Activated CD8-positive, alpha-beta memory T cell treated with anti-CD3 and anti-CD28 coated beads, Interleukin-2, amount 50 U/mL, for 24 hours (primary cell): ENCODE measurements around the gene TEDC1.

Experiments used
- DNase-seq: peaks from one replicate; pipeline ENCODE4 v3.0.0-alpha.2; 2020; ENCODE audit errors: extremely low read depth

The TEDC1 gene

GRCh38 chr14:105525326-105525725, 34.3 kb downstream of the TEDC1 start:
- no peak for DNase-seq

- DNase-seq = no peak
These were observed 35.1 kb downstream of the TEDC1 start, which contains the start of gene TMEM121 for GRCh38 chr14:105525861-105526775. TMEM121 (plus strand) TSS chr14:105526583; CDS start chr14:105528835, 2,252 bp downstream.

DNA sequence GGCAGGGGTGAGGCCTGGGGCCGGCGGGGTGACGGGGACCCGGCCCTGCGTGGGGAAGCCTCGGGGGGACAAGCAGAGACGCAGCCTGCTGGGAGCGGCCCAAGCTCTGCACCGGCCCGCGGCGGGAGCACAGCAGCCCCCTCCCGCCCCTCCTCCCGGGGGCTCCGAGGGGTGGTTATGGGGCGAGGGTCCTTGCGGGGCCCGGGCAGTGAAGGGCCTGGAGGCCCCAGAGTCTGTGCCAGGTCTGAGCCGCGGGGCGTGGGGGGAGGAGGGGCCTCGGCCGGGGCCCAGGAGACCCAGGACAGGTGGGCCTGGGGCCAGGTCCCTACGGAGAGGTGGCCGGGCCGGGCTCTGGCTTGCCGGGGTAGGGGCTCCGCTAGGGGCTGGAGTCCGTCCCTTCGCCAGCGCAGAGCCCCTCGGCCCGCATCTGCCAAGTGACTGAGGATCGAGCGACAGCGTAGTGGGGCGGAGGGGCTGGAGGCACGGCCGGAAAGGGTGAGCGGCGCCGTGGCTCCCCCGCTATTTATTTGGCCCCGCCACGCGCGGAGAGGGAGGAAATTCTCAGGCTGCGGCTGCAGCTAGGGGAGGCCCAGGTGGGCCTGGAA, 35.8 kb downstream of the TEDC1 start:
- no peak for DNase-seq

- no peak for DNase-seq
These were observed 36.4 kb downstream of the TEDC1 start for GRCh38 chr14:105527381-105527825.

GRCh38 chr14:105527826-105528585, 37.0 kb downstream of the TEDC1 start:
- DNase-seq = peak; percentile 46

DNA sequence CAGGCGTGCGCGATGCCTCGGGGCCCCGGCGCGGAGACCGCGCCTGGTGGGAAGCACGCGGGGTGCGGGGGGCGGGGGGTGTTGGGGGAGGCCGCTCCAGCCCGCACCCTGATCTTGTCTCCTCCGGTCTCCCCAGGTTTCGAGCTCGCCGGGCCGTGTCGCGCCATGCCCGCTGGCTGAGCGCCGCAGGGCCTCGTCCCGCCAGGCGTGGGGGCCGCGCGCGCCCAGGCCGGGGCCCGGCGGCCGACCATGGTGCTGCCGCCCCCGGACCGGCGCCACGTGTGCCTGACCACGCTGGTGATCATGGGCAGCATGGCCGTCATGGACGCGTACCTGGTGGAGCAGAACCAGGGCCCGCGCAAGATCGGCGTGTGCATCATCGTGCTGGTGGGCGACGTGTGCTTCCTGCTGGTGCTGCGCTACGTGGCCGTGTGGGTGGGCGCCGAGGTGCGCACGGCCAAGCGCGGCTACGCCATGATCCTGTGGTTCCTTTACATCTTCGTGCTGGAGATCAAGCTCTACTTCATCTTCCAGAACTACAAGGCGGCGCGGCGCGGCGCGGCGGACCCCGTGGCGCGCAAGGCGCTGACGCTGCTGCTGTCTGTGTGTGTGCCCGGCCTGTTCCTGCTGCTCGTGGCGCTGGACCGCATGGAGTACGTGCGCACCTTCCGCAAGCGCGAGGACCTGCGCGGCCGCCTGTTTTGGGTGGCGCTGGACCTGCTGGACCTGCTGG, 37.7 kb downstream of the TEDC1 start:
- peak; percentile 32 for DNase-seq

GRCh38 chr14:105529319-105529568, 38.2 kb downstream of the TEDC1 start:
- DNase-seq = no peak

GRCh38 chr14:105529569-105530284, 38.7 kb downstream of the TEDC1 start:
- no peak for DNase-seq

GRCh38 chr14:105530285-105531087, 39.4 kb downstream of the TEDC1 start:
- no peak for DNase-seq

- no peak for DNase-seq
These were observed 40.2 kb downstream of the TEDC1 start for GRCh38 chr14:105531088-105531893.

- no peak for DNase-seq
These were observed 41.0 kb downstream of the TEDC1 start for GRCh38 chr14:105531894-105532623.

DNA sequence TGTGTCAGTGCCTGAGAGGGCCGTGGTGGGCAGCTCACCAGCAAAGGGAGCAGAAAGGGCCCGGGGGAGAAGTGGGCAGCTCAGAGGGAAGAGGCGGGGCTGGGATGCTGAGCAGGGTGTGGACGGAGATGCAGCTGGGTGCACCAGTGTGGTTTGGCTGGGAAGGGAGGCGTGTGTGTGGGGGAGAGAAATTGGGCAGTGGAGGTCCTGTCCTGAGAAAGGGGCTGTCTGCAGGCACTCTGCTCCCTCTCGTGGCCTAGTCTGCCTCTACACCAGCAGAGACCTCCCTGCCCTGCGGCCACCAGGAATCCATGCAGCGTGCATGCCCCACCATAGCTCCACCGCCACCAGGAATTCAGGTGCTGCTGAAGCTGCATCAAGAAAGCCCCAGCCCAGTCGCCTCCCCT, 41.7 kb downstream of the TEDC1 start:
- no peak for DNase-seq

DNA sequence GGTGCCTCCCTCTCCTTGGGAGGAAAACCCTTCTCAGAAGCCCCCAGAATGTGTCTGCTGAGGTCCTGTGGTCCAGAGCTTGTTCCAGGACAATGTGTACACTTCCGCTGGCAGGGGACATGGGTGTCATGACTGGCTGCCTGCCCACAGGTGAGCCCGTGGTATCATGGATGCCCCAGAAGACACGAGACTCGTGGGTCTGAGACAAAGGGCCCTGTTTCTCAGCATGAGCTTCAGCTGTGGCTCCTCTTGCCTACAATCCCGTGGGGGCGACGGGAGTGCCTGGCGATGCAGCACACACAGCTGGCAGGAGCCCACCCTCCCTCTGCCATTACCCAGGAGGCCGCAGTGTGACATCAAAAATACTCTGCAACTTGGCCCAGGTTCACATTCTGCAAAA, 42.3 kb downstream of the TEDC1 start:
- no peak for DNase-seq

- DNase-seq = no peak
These were observed 42.9 kb downstream of the TEDC1 start for GRCh38 chr14:105533811-105534498.

GRCh38 chr14:105534586-105534985, 43.5 kb downstream of the TEDC1 start:
- DNase-seq = no peak

DNA sequence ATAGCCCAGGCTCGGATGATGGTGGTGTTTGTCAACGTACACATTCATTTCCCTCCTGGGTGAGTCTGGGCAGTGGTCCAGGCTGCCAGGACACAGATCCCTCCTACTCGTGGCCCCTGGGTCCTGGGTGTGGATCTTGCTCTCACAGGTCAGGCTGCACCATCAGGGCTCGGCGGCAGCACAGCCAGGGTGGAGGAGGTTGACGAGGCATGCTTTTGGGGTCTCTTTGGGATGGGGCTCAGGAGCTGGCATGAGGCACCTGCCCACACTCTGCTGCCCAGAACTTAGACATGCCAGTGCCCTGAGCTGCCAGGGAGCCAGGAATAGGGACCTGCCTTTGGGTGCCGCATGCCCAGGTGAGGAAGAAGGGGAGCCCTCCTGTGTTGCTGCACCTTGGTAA, 45.0 kb downstream of the TEDC1 start:
- DNase-seq = no peak

DNA sequence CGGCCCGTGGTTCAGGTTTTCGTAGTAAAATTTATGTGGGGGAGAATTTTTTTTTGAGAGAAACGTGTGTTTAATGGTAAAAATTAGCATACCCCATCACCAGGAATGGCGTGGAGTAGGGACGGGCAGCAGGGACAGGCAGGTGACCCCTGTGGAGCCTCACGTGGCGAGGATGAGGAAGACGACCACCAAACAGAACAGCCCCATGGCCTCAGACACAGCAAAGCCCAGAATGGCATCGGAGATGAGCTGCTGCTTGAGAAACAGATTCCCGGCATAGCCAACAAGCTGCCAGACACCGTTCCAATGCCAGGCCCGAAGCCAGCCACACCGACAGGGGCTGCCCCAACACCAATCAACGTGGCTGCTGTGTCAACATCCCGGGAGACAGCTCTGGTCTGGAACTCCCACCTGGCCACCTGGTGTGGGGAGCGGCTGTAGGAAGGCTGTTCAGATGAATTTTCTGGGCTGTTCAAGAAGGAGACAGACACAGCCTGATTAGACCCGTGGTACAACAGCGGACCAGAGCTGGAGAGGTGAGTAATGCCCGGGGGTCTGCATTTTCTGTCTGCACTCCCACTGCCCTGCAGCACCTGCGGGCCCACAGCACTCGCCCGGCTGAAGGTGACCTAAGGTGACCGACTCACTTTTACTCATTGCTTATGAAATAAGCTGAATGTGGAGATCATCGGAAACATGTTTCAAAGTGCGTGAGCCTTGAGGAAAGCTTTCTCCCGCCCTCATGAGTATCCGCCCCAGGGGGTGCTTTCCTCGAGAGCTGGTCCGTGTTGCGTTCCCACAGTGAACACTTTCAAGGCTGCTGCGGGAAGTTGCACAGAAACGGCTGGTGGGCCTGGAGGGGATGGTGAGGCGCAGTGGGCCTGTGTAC, 45.9 kb downstream of the TEDC1 start:
- no peak for DNase-seq
